Smooth muscle cell of the brain vasculature (primary cell): Measurements from ENCODE around the gene TMIGD3.
A peak's percentile ranks its signal among the peaks of the same experiment; 100 is the strongest.
"Not testable (repeated sequence)": the region's sequence is repeated elsewhere in the genome, so short reads cannot be mapped to it uniquely, and the experiment has no call there.

Experiments used
- DNase-seq: peaks from one replicate; pipeline ENCODE4 v3.0.0-alpha.2; 2012; ENCODE audit warnings: low read depth, low spot score

Gene TMIGD3

GRCh38 chr1:111503585-111504060, at the start of gene TMIGD3, which contains the start of gene ADORA3:
Gene TMIGD3 (minus strand): TSS chr1:111503633. CDS start chr1:111503354, 279 bp downstream.
Gene ADORA3 (minus strand): TSS chr1:111503633. CDS start chr1:111503354, 279 bp downstream.
- no peak for DNase-seq

DNA sequence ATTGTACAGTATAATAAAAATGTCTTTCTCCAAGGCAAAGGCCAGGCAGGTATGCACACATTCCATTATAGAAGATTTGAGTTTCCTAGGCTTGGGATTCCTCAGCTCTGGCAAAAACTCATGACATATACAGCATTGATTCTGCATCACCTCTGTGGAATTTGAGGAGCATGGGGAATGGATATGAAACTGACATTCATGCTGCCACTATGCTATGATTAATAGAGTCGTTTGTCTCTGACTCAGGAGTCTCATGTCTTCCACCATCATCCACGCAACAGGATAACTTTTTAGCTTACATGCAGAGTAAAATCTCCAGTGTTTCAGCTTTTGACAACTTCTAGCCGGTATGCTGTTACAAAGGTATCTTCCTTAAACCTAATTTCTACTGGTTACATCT, 49.8 kb upstream of the TMIGD3 start:
- DNase-seq, result no peak

GRCh38 chr1:111552587-111552986, 49.2 kb upstream of the TMIGD3 start:
- DNase-seq, result no peak

- DNase-seq, result no peak
These were observed 48.4 kb upstream of the TMIGD3 start for GRCh38 chr1:111551623-111552411.

DNA sequence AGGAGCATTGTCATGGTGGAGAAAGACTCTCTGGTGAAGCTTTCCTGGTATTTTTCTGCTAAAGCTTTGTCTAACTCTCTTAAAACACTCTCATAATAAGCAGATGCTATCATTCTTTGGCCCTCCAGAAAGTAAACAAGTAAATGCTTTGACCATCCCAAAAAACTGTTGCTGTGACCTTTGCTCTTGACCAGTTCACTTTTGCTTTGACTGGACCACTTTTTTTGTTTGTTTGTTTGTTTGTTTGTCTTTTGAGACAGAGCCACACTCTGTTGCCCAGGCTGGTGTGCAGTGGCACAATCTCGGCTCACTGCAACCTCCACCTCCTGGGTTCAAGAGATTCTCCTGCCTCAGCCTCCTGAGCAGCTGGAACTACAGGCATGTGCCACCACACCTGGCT, 44.4 kb upstream of the TMIGD3 start:
- DNase-seq, result not testable (repeated sequence)

DNA sequence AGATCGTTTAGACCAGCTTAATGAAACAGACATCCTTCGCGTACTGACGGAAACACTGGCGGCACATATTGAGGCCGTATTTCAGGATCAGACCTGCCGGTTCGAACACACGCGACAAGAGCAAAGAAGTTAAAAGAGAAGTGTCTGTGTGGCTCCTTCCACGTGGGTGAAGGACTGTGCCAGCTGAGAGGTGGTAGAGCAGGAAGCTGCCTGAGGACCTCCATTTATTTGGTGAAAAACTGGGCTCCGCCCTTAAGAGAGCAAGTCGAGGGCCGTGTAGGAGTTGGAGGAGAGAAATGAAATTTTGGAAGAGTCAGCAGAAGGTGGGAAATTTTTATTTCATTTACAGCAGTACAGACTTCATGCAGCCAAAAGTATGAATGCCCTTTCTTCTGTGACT, 38.8 kb upstream of the TMIGD3 start:
- DNase-seq, result no peak

DNA sequence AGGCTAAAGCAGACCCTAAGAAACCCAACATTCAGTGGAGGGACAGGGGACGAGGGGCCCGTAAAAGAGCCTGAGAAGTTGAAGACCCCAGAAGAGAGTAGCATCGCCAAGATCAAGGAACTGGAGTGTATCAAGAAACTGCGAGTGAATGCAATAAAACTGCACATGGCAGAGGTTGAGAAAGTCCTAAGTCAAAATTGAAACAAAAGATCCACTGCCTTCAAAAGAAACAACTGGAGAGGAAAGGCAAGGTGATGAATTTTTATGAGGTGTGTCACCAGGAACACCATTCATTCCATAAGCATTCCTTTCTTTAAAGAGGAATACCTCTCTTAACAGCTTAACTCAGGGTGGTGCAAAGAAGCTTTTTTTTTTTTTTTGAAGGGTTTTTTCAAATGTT, 38.3 kb upstream of the TMIGD3 start:
- DNase-seq, result no peak

DNA sequence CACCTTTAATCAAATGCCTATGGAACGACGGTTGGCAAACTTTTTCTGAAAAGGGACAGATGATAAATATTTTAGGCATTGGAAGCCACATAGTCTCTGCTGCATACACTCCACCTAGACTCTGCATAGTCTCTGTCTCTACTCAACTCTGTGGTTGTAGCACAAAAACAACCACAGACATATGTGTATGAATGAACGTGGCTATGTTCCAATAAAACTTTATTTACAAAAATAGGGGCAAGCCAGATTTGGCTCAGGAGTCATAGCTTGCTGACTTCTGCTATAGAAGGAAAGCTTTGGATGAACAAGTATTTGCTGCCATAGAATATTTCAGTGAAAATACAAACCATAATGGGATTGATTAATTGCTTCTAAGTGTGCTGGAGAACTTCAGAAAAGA, 37.5 kb upstream of the TMIGD3 start:
- DNase-seq, result no peak

DNA sequence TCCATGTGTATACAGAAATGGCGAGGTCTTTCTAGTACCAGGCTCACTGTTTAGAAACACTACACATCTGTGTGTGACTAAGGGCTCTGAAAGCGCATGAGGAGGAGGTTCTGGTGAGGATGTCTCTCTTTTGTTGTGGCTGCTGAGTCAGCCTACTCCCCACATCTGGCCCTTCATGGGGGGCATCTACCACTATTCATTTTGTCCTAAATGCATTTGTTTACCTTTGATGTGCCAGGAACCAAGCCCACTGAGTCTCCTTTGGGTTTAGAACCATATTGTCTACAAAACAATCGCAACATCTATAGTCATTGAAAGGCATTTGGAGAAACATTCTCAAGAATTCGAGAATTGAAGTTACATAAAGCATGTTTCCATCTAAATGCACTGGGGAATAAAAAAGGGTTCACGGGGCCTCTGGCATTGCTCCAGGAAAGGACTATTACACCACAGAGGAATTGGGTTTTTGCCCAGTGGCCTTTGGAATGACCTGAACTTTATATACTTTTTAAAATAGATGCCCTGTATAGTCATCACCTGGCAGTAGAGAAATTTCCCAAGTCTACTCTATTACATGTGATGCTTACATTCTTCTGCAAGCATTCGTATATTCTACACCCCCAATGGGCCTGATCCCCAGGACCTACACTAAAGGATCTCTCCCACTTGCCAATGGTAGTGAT, 35.1 kb upstream of the TMIGD3 start:
- DNase-seq, result peak; percentile 64

- DNase-seq, result no peak
These were observed 32.1 kb upstream of the TMIGD3 start for GRCh38 chr1:111535256-111536191.

DNA sequence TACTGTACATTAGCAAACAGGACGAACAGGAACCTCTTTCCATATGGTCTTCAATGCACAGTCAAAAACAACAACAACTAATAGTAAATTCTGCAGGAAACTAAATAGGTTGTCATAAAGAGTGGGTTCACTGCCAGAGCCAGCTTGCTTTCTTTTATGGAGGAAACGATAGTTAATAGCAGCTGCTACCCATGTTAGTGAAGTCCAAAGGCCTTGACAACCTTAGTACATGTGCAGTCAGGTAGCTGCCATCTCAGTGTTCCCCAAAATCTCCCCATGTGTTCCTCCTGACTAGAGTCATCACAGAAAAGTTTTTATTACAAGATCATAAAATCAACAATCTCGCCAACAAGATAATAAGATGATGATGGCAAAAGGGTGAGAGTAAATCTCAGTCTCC, 16.6 kb upstream of the TMIGD3 start:
- DNase-seq, result no peak

GRCh38 chr1:111517469-111518225, 14.2 kb upstream of the TMIGD3 start:
- DNase-seq, result no peak

GRCh38 chr1:111516005-111516535, 12.6 kb upstream of the TMIGD3 start:
- no peak for DNase-seq

DNA sequence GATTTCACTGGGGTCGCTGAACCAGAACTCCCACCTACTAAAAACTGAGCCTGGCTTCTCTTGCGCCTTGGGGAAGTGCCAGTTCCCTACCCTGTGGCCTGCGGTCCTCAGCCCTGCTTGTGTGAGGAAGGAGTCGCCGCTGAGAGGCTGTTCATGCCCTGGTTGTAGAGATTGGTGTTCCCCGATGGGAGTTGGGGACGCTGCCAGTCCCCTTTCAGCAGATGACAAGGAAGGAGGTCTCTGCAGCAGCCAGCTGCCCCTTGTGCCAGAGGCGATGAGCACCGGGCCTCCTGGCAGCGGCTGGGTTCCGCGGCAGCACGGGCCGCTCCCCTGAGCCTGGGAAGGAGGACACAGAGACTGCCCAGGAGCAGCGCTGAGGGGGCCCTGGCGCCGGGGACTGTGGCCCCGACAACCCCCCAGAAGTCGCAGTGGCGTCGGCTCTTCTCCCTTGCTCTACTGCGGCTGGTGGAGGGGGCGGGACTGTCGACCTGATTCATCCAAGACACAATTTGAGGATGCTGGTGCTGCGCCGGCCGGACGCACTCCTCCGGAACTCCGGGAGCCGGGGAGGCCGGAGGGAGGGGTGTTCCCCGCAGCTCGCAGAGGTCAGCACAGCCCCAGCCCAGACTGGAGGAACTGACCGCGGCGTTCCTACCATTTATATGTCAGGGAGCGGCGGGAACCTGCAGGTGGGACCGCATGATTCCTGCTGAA, 12.0 kb upstream of the TMIGD3 start:
- DNase-seq, result no peak

- no peak for DNase-seq
These were observed 10.1 kb upstream of the TMIGD3 start for GRCh38 chr1:111513410-111514020.

DNA sequence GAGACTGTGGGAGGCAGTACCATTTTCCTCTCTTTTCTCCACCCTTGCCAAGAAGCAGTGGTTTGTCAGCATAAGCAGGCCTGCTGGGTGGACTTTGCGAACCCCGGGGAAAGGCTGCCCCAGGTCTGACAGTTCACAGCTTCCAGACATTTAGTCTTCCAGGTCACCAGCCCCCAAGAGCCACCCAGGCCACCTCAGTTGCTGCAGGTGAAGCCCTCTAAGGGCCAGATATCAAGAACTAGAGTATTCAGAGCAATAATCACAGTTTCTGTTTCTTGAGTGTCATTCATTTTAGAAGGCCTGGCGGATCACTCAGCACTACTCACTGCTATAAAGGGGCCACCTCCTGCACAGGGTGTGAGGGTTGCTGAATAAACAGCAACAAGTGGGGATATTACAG, 9.5 kb upstream of the TMIGD3 start:
- no peak for DNase-seq

- no peak for DNase-seq
These were observed 8.9 kb upstream of the TMIGD3 start for GRCh38 chr1:111512132-111512889.

- DNase-seq, result no peak
These were observed 7.9 kb upstream of the TMIGD3 start for GRCh38 chr1:111511370-111511769.

DNA sequence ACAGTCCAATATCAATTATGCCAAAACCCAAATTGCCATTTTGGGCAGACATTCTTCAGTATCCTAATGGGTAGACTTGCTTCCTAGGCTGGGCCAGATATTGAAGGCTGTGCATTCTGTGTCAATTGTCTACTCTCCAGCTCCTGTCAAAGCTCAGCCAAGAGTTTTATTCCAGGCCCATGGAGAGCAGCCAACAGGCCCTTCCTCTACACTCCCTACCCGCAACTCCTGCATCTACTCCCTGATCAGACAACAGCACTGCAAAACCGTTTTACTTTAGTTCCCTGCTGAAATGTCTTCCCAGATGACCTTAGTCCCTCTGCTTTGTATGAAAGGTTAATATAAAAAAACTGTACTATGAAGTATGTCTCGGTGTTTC, 6.6 kb upstream of the TMIGD3 start:
- DNase-seq, result no peak
